K562 (cell line): Measurements from ENCODE around the gene ALX3. TPM values are rescaled to one million over a fixed set of nuclear protein-coding genes. Genes with fewer than 3 reads are reported as not detected.

Source experiments
- ATAC-seq: fragments of 200-7000 bp; cut with Tn5 transposase; 3 replicates; pipeline ENCODE4 v1.9.1; 2020; ENCODE audit warnings: moderate library complexity
- BruUV-seq: library from RNA; stranded (reverse); fragments of 400-500 nt; replicated peaks from 2 replicates; lab custom pipeline; 2021; lab: Mats Ljungman, UMichigan
- CTCF ChIA-PET: fragments of 300-600 bp; formaldehyde crosslinking; extraction: SDS; loops from one replicate; lab custom pipeline; 2021; ENCODE audit warnings: low intra/inter-chr PET ratio; lab: Yijun Ruan, JAX
- POLR2A ChIA-PET: fragments of 300-600, 350-650 bp; sonication (Branson Sonifier 250); formaldehyde crosslinking; extraction: SDS; loops from one replicate; lab custom pipeline; 2021; ENCODE audit warnings: antibody characterized with exemption, inconsistent platforms; lab: Yijun Ruan, JAX
- DNase-seq, 4 experiments: peaks; one replicate each; pipeline versions ENCODE4 v3.0.0 to v3.0.0-alpha.2; 2011 to 2018; ENCODE audit warnings: low spot score in 3 of 4, mixed read lengths in 3 of 4; ENCODE audit errors: extremely low read depth in 1 of 4
- FAIRE-seq: peaks from 2 replicates; lab custom pipeline; 2011; peaks lifted over from hg19 to GRCh38; lab: Jason Lieb, UNC
- H2AFZ ChIP-seq: 2 replicates; pipeline ENCODE4 v1.6.0; 2011; ENCODE audit warnings: low read depth, low read length, control low read depth, inconsistent platforms
- H3K27ac ChIP-seq: fragments of 200-600 bp; 3 replicates; pipeline ENCODE4 v1.8.0; 2011; ENCODE audit warnings: low read depth, mild to moderate bottlenecking, control low read depth, inconsistent platforms, low read length, moderate library complexity, mixed read lengths; ENCODE audit errors: extremely low read depth
- H3K27me3 ChIP-seq, 2 experiments: fragments of 300-600 bp in 1 of 2; 2 replicates in 1 of 2; 3 replicates in 1 of 2; pipeline versions ENCODE4 v1.6.0 to v1.8.0; 2011; ENCODE audit warnings: inconsistent platforms in 2 of 2, low read length in 2 of 2, mild to moderate bottlenecking in 1 of 2, mixed read lengths in 1 of 2, moderate library complexity in 1 of 2; ENCODE audit not compliant: control insufficient read depth in 2 of 2, insufficient read depth in 2 of 2
- H3K36me3 ChIP-seq: fragments of 300-600 bp; 3 replicates; pipeline ENCODE4 v1.8.0; 2011; ENCODE audit warnings: mild to moderate bottlenecking, low read length, inconsistent platforms; ENCODE audit not compliant: control insufficient read depth, insufficient read depth
- H3K4me1 ChIP-seq, 2 experiments: fragments of 200-600 bp in 1 of 2; replicated peaks in 1 of 2; 2 replicates in 1 of 2; 3 replicates in 1 of 2; pipeline versions ENCODE4 v1.5.1 to v1.8.0; 2011; ENCODE audit warnings: inconsistent platforms in 2 of 2, low read length in 2 of 2, mild to moderate bottlenecking in 1 of 2, mixed read lengths in 1 of 2, moderate library complexity in 1 of 2; ENCODE audit not compliant: control insufficient read depth in 2 of 2, insufficient read depth in 2 of 2
- H3K4me2 ChIP-seq: 2 replicates; pipeline ENCODE4 v1.6.1; 2011; ENCODE audit warnings: low read length, control low read depth, inconsistent platforms, mixed read lengths; ENCODE audit not compliant: insufficient read depth
- H3K4me3 ChIP-seq: fragments of 200-600 bp; sonication (generic), shearing (Covaris generic); 2 replicates; pipeline ENCODE4 v1.5.1; 2016; ENCODE audit warnings: control low read depth, inconsistent platforms
- H3K79me2 ChIP-seq: fragments of 200-600 bp; 3 replicates; pipeline ENCODE4 v1.8.0; 2011; ENCODE audit warnings: low read length, inconsistent platforms; ENCODE audit not compliant: control insufficient read depth, insufficient read depth
- H3K9ac ChIP-seq, 2 experiments: 2 replicates each; pipeline versions ENCODE4 v1.6.0 to v1.6.1; 2011; ENCODE audit warnings: low read depth in 2 of 2, low read length in 2 of 2, control low read depth in 1 of 2, inconsistent platforms in 1 of 2, mild to moderate bottlenecking in 1 of 2, mixed read lengths in 1 of 2; ENCODE audit not compliant: insufficient read depth in 1 of 2
- H3K9me1 ChIP-seq: one replicate; pipeline ENCODE4 v1.6.0; 2011; ENCODE audit warnings: inconsistent platforms, mild to moderate bottlenecking, low read length, moderate library complexity; ENCODE audit not compliant: control insufficient read depth, insufficient read depth
- H3K9me3 ChIP-seq: replicated peaks from 2 replicates; pipeline ENCODE4 v1.5.1; 2011; ENCODE audit warnings: low read depth, low read length, inconsistent platforms; ENCODE audit not compliant: control insufficient read depth, insufficient read depth
- H4K20me1 ChIP-seq: replicated peaks from 2 replicates; pipeline ENCODE4 v1.6.1; 2011; ENCODE audit warnings: low read length, inconsistent platforms, mixed read lengths; ENCODE audit not compliant: control insufficient read depth, insufficient read depth
- ARNT ChIP-seq, 2 experiments: fragments of 450-650 bp; IDR thresholded peaks; 2 replicates each; pipeline ENCODE4 v1.6.1; 2016; ENCODE audit warnings: mild to moderate bottlenecking in 1 of 2
- CBFA2T2 ChIP-seq: fragments of 450-650 bp; conservative IDR thresholded peaks from 2 replicates; pipeline ENCODE4 v1.6.1; 2017; ENCODE audit warnings: mild to moderate bottlenecking
- ELF1 ChIP-seq: fragments of 200-800 bp; sonication (Bioruptor generic); IDR thresholded peaks from 2 replicates; pipeline ENCODE4 v1.6.1; 2016; ENCODE audit warnings: missing genetic modification characterization, missing compliant biosample characterization
- EP300 ChIP-seq: IDR thresholded peaks from 2 replicates; pipeline ENCODE4 v1.6.1; 2012; ENCODE audit warnings: low read length, improper control_type of control experiment
- KLF16 ChIP-seq: IDR thresholded peaks from 2 replicates; pipeline ENCODE4 v1.6.1; 2016; ENCODE audit warnings: antibody characterized with exemption
- NCOR1 ChIP-seq: fragments of 450-650 bp; IDR thresholded peaks from 2 replicates; pipeline ENCODE4 v1.6.1; 2016; ENCODE audit warnings: mild to moderate bottlenecking, moderate library complexity
- NR4A1 ChIP-seq, 2 experiments: fragments of 250-450 bp in 1 of 2; fragments of 450-650 bp in 1 of 2; sonication (Bioruptor Pico) in 1 of 2; IDR thresholded peaks; 2 replicates each; pipeline versions ENCODE4 v1.4.0 to v1.6.1; 2016 to 2020; ENCODE audit warnings: mild to moderate bottlenecking in 2 of 2, missing compliant biosample characterization in 1 of 2, missing genetic modification characterization in 1 of 2, moderate library complexity in 1 of 2
- PCBP1 ChIP-seq: fragments of 200-400 bp; formaldehyde crosslinking; IDR thresholded peaks from 2 replicates; pipeline ENCODE4 v1.6.1; 2018; ENCODE audit warnings: mild to moderate bottlenecking, low read depth, low read length; ENCODE audit not compliant: poor library complexity, severe bottlenecking
- RAD21 ChIP-seq, 2 experiments: fragments of 250-450 bp in 1 of 2; fragments of 450-650 bp in 1 of 2; sonication (Bioruptor Pico) in 1 of 2; formaldehyde crosslinking in 1 of 2; IDR thresholded peaks in 1 of 2; conservative IDR thresholded peaks in 1 of 2; 2 replicates each; pipeline versions ENCODE4 v1.4.0 to v1.8.0; 2020 to 2022; ENCODE audit warnings: mild to moderate bottlenecking in 2 of 2, moderate library complexity in 1 of 2
- RCOR1 ChIP-seq, 2 experiments: IDR thresholded peaks; 2 replicates each; pipeline ENCODE4 v1.6.1; 2012; ENCODE audit warnings: low read depth in 2 of 2, low read length in 2 of 2, borderline replicate concordance in 1 of 2, improper control_type of control experiment in 1 of 2
- SMC3 ChIP-seq: conservative IDR thresholded peaks from 2 replicates; pipeline ENCODE4 v1.6.1; 2011; ENCODE audit warnings: low read depth, low read length, improper control_type of control experiment; ENCODE audit not compliant: insufficient read depth
- TAL1 ChIP-seq: fragments of 450-650 bp; IDR thresholded peaks from 2 replicates; pipeline ENCODE4 v1.6.1; 2016; ENCODE audit warnings: mild to moderate bottlenecking
- TGIF2 ChIP-seq: sonication (generic); formaldehyde crosslinking; IDR thresholded peaks from 2 replicates; pipeline ENCODE4 v1.8.1; 2022; ENCODE audit warnings: mild to moderate bottlenecking, missing genetic modification reagents, moderate library complexity
- ZNF134 ChIP-seq: fragments of 250-450 bp; sonication (Bioruptor Pico); conservative IDR thresholded peaks from 2 replicates; pipeline ENCODE4 v1.4.0; 2020
- ZNF785 ChIP-seq: fragments of 250-450 bp; sonication (Bioruptor Pico); IDR thresholded peaks from 2 replicates; pipeline ENCODE4 v1.4.0; 2020; ENCODE audit warnings: mild to moderate bottlenecking
- WGBS: fragments of 100-300 bp; shearing (Covaris generic); methylation state at CpG from one replicate; pipeline ENCODE4 v1.1.6; 2016; ENCODE audit warnings: low coverage, mixed read lengths; ENCODE audit not compliant: insufficient coverage; ENCODE audit errors: missing lambda C conversion rate; 5-methylcytosine and 5-hydroxymethylcytosine counted together
- in situ Hi-C: fragments of 300-500 bp; cut with MboI; formaldehyde crosslinking; loops from 4 replicates; pipeline ENCODE4 v1.15.0; 2018; ENCODE audit warnings: inconsistent platforms, mixed read lengths
- intact Hi-C: fragments of 100-400 bp; cut with micrococcal nuclease; formaldehyde crosslinking; loops from 2 replicates; pipeline ENCODE4 v1.14.2; 2022
- polyA plus RNA-seq, 8 experiments: library from polyadenylated mRNA; depleted of rRNA in 4 of 8; stranded (reverse) in 5 of 8; unstranded in 3 of 8; fragments of >200 nt; fragmentation: Nextera tagmentation in 2 of 8; fragmentation: Illumina TruSeq in 1 of 8; extraction: Ambion mirVana in 2 of 8; extraction: Trizol in 1 of 8; gene quantifications; 2 replicates each; pipeline versions ENCODE4 v1.2.1 to v1.2.3, GENCODE V29; 2011 to 2014; ENCODE audit warnings: inconsistent platforms in 1 of 8, missing spikeins in 1 of 8
- total RNA-seq, 7 experiments: library from RNA; depleted of rRNA in 6 of 7; stranded (reverse); fragments of >200 nt in 6 of 7; fragmentation: Illumina TruSeq in 2 of 7; extraction: Trizol in 2 of 7; gene quantifications; 2 replicates each; pipeline versions ENCODE4 v1.2.1 to v1.2.3, GENCODE V29; 2011 to 2021; ENCODE audit warnings: low replicate concordance in 1 of 7
- TF ChIP-seq, protein P1 (sequence below): IDR thresholded peaks from 2 replicates; pipeline ENCODE4 v1.6.1; 2016; ENCODE audit warnings: missing genetic modification characterization, missing compliant biosample characterization
- TF ChIP-seq, protein P2 (sequence below), 2 experiments: fragments of 450-650 bp; conservative IDR thresholded peaks; 2 replicates each; pipeline ENCODE4 v1.6.1; 2017; ENCODE audit warnings: mild to moderate bottlenecking in 2 of 2, moderate library complexity in 2 of 2

Gene ALX3
- total and polyA plus RNA-seq, 9 of the 15 experiments (the other 6 are each of a cell fraction or from before 2014, with no cell fraction given): not detected

DNA sequence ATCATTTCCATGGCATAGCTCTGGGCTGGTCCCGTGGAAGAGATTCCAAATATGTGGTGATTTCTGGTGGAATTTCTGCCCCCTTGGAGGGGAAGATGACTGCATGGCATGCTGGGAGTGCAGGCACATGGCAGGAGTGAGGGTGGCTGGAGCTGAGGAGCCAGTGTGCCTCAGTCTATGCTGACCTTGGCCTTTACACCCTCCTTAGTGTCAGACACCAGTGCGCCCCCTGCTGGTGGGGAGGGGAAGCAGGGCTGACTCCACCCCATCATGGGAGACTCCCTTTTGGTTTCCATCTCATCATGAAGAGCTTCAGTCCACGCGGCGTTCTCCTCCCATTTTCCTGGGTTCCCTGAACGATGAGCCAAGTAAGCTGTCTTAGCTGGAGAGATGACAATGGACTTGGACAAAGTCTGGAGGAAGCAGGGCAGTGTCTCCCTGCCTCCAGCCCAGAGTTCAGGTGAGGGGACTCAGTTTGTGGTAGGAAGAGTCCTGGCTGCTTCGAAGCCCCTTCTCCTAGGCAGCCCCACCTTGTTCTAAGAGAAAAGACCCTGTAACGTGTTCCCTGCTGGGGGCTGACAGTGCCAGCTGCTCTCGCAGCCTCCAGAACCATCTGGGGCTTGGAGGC is 10.3 kb downstream of the ALX3 start (continued):
- TF ChIP-seq ZNF134: no peak
- no peak for TF ChIP-seq ZNF785 (CRISPR knock-in tag)
- TF ChIP-seq TGIF2: no peak

DNA sequence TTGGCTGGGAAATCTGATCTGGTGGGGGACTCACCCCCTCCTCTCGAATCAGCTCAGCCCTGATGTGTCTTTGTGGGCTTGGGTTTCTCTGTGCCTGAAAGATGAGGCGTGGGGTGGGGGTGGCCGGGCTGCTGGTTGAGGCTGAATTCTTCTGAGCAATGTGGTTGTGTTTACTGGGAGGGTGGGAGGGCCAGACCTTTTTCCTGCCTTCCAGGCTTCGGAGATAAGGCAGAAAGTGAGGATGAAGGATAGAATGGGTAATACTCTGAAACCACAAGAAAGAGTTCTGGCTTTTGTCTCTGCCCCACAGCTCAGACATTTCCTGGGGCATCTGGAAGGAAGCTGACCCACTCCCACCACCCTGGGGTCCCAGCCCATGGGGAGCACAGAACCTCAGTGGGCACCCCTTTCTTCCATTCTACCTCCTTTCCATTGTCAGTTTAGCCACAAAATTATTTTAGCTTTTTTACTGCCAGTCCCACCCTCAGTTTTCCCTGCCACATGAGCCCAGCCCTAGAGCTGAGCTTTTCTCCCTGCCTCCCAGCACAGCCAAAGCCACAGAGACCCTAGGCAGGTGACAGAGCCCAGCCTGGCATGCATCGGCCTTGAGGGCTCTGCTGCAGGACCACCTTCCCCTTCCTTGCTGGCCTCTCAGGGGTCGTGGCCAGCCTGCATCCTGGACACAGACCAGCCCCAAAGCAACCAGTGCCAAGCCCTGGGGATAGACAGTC is 11.2 kb downstream of the ALX3 start:
- no peaks in the 10 kb centered on the region for H3K9me3 ChIP-seq
- ChIA-PET CTCF (interaction anchor here (0.6 to 1.2 kb wide), 5 partner anchors 8 to 503 kb away, joined by 3 to 4 read pairs (median 3); no protein-coding TSS in a partner anchor), POLR2A (interaction anchor here (0.6 to 2.2 kb wide), 10 partner anchors 8 to 280 kb away, joined by 3 to 8 read pairs (median 4); partner anchors contain the start of gene RBM15)
- H3K4me1 ChIP-seq: peaks cover 24 to 33% of the 10 kb centered on the region in 2 experiments
- H3K27me3 ChIP-seq: no peaks in the 10 kb centered on the region
- peaks cover 12% of the 10 kb centered on the region for H3K9me1 ChIP-seq
- H3K9ac ChIP-seq: peak overlapping the region in 1 of 2 experiments; percentile 78; a peak in 2 of 4 replicates
- ATAC-seq (peak; percentile 63), DNase-seq (peak; percentile 63 to 85 (median 66)), FAIRE-seq (peak; percentile 82)
- in situ Hi-C loops: no loop called here
- H3K79me2 ChIP-seq: no peaks in the 10 kb centered on the region
- intact Hi-C loops: loop anchor here (10.0 kb wide), 1 partner anchor 406 kb away; no protein-coding TSS in a partner anchor
- peaks cover 31% of the 10 kb centered on the region for H4K20me1 ChIP-seq
- H3K36me3 ChIP-seq: peaks cover 42% of the 10 kb centered on the region
- peak overlapping the region; percentile 36 for H3K4me2 ChIP-seq
- no peak overlapping the region for H3K4me3 ChIP-seq
- WGBS: 31% methylated on average over 6 of the region's 6 CpGs
- no peak overlapping the region for H2AFZ ChIP-seq
- no TSS peak for BruUV-seq
- peak overlapping the region; percentile 21; the same call in 1 of the 3 replicates for H3K27ac ChIP-seq
- TF ChIP-seq, protein P1, sequence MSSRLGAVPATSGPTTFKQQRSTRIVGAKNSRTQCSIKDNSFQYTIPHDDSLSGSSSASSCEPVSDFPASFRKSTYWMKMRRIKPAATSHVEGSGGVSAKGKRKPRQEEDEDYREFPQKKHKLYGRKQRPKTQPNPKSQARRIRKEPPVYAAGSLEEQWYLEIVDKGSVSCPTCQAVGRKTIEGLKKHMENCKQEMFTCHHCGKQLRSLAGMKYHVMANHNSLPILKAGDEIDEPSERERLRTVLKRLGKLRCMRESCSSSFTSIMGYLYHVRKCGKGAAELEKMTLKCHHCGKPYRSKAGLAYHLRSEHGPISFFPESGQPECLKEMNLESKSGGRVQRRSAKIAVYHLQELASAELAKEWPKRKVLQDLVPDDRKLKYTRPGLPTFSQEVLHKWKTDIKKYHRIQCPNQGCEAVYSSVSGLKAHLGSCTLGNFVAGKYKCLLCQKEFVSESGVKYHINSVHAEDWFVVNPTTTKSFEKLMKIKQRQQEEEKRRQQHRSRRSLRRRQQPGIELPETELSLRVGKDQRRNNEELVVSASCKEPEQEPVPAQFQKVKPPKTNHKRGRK (tag): no peak
- TF ChIP-seq EP300 (peak; percentile 14; the same call in 1 of the 2 replicates), CBFA2T2 (peak; percentile 40), KLF16 (peak; percentile 6; the same call in 1 of the 2 replicates), RCOR1 (IDR thresholded peaks at IDR 0.05; ENCODE audit: borderline replicate concordance in 1 of 2, low read depth in 2 of 2, low read length in 2 of 2) (no peak), NR4A1 (CRISPR knock-in tag; IDR thresholded peaks at IDR 0.05) (no peak), NR4A1 (tag; IDR thresholded peaks at IDR 0.05) (no peak), TAL1 (peak; percentile 24; the same call in 1 of the 2 replicates), RAD21 (CRISPR knock-in tag; conservative IDR thresholded peaks at IDR 0.05 in 1 of 2, IDR thresholded peaks at IDR 0.05 in 1 of 2) (no peak), SMC3 (no peak), PCBP1 (no peak), ARNT (IDR thresholded peaks at IDR 0.05) (no peak), NCOR1 (0 out of 2 replicates have a peak, but pooled peaks have one; percentile 31), ELF1 (tag) (no peak)
- TF ChIP-seq, protein P2, sequence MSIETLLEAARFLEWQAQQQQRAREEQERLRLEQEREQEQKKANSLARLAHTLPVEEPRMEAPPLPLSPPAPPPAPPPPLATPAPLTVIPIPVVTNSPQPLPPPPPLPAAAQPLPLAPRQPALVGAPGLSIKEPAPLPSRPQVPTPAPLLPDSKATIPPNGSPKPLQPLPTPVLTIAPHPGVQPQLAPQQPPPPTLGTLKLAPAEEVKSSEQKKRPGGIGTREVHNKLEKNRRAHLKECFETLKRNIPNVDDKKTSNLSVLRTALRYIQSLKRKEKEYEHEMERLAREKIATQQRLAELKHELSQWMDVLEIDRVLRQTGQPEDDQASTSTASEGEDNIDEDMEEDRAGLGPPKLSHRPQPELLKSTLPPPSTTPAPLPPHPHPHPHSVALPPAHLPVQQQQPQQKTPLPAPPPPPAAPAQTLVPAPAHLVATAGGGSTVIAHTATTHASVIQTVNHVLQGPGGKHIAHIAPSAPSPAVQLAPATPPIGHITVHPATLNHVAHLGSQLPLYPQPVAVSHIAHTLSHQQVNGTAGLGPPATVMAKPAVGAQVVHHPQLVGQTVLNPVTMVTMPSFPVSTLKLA (conservative IDR thresholded peaks at IDR 0.05): 0 out of 4 replicates have a peak, but pooled peaks of 1 of the 2 experiments have one; percentile 32
